Stomach (tissue), 4 donors: ENCODE data around the gene ZNF8.

Experiments used
- CTCF ChIP-seq, 7 experiments: fragments of 450-650 bp in 4 of 7; fragments of 200-600 bp in 3 of 7; sonication (generic) in 3 of 7; IDR thresholded peaks; one replicate each; pipeline ENCODE4 v1.5.1; 2016 to 2019; ENCODE audit warnings: antibody characterized with exemption in 7 of 7, control low read depth in 2 of 7, mild to moderate bottlenecking in 1 of 7
- EP300 ChIP-seq: sonication (generic); formaldehyde crosslinking; IDR thresholded peaks from one replicate; pipeline ENCODE4 v1.6.1; 2017; ENCODE audit warnings: antibody characterized with exemption
- POLR2A ChIP-seq, 4 donors: fragments of 450-650 bp; IDR thresholded peaks; one replicate each; pipeline ENCODE4 v1.6.1; 2016; ENCODE audit warnings: antibody characterized with exemption in 4 of 4, control low read depth in 2 of 4, mild to moderate bottlenecking in 1 of 4, moderate library complexity in 1 of 4
- POLR2AphosphoS5 ChIP-seq, 3 donors: sonication (generic); formaldehyde crosslinking; IDR thresholded peaks; one replicate each; pipeline ENCODE4 v1.6.1; 2016; ENCODE audit warnings: antibody characterized with exemption in 3 of 3

GRCh38 chr19:58325311-58326022, 46.7 kb downstream of the ZNF8 start:
- TF ChIP-seq CTCF (IDR thresholded peaks at IDR 0.05) = no peak
- no peak for TF ChIP-seq POLR2A (IDR thresholded peaks at IDR 0.05)
- TF ChIP-seq POLR2AphosphoS5 (IDR thresholded peaks at IDR 0.05) = no peak
- TF ChIP-seq EP300 = no peak
